GM21360 (cell line): ENCODE measurements around the gene PCK2.

Experiments
- ATAC-seq: cut with Tn5 transposase; IDR thresholded peaks from one replicate; pipeline ENCODE4 v1.9.1; 2021; ENCODE audit warnings: mild to moderate bottlenecking, moderate library complexity; ENCODE audit not compliant: unreplicated experiment

PCK2 gene

DNA sequence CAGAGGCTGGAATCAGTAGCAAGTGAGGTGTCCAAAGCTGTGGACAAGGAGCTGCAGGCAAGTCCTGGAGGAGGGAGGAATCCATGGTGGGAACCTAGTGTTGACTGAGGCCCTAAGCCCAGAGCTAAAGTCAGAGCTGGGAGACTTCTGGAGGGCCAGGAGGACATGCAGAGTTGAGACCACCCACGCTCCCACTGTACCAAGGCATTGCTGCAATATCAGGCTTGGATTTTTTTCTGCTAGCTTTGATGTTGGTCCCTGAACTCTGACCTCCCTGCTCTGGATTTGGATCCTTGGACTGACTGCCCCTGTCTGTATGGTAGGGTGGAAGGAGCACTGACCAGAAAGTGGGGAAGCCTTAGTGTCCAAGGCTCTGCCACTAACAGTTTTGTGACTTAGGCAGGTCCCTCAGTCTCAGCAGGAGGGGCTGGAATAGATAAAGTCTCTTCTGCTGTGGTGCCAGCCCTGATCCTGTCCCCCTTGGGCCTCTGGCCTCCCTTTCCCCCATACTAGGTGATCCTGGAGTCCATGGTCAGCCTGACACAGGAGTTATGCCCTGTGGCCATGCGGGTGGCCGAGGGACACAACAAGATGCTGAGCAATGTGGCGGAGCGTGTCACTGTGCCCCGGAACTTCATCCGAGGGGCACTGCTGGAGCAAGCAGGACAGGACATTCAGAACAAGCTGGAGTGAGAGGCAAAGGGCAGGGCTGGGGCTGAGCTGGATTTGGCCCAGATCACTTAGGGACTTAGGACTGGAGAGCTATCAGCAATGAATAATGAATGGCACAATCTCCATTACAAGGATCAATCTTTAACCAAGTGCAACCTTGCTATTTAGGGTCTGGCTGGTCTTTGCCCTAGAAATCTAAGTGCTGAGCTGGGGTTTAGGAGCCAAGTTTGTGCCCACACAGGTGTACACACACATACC is 32.9 kb upstream of the PCK2 start:
- ATAC-seq = no peak

- no peak for ATAC-seq
Measured at GRCh38 chr14:24062216-24062980, 31.7 kb upstream of the PCK2 start.

GRCh38 chr14:24063263-24063836 is 30.8 kb upstream of the PCK2 start:
- ATAC-seq = no peak

DNA sequence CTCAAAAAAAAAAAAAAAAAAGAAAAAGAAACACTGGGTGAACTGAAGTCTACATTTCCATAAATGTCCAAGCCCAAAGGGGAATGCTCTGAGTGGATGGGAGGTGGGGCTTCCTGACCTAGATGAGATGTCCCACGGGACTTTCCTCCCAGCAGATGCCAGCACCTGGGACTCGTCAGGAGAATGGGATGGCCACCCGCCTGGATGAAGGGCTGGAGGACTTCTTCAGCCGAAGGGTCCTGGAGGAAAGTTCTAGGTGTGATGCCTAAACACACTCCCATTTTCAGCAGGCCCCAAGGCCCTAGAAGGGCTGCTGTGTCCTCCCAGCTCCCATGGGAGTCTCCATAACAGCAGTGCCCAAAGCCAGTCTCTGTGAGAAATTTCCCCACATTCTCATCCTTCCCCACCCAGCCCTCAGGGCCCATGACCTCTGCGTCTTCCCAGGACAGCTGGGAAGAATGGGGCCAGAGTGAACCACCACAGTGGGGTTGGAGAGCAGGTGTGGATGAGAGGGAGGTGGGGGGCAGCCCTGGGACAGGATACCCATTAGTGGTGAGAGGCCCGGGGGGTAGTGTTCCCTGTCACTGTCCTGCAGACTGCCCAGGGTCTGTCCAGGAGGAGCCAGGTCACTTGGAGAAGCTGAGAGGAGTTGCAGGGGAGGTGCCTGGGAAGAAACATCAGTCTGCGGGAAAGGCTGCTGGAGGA is 29.9 kb upstream of the PCK2 start:
- no peak for ATAC-seq

DNA sequence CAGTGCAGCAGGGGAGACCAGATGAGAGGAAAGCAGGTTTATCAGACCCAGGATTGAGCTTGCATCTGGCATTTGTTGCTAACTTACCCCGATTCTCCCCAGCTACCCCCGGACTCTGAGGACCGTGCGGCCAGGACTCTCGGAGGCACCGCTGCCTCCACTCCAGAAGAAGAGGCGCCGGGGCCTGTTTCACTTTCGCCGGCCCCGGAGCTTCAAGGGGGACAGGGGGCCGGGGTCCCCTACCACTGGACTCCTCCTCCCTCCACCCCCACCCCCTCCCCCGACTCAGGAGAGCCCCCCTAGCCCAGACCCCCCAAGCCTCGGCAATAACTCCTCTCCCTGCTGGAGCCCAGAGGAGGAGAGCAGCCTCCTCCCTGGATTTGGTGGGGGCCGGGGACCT is 29.3 kb upstream of the PCK2 start:
- ATAC-seq = no peak

GRCh38 chr14:24065408-24065807 is 28.7 kb upstream of the PCK2 start:
- no peak for ATAC-seq

- no peak for ATAC-seq
Measured at GRCh38 chr14:24066496-24067132, 27.5 kb upstream of the PCK2 start.

GRCh38 chr14:24067133-24068082 is 26.7 kb upstream of the PCK2 start:
- no peak for ATAC-seq

- no peak for ATAC-seq
Measured at GRCh38 chr14:24068711-24069410, 25.2 kb upstream of the PCK2 start.

GRCh38 chr14:24069411-24069735 is 24.7 kb upstream of the PCK2 start:
- ATAC-seq = no peak

DNA sequence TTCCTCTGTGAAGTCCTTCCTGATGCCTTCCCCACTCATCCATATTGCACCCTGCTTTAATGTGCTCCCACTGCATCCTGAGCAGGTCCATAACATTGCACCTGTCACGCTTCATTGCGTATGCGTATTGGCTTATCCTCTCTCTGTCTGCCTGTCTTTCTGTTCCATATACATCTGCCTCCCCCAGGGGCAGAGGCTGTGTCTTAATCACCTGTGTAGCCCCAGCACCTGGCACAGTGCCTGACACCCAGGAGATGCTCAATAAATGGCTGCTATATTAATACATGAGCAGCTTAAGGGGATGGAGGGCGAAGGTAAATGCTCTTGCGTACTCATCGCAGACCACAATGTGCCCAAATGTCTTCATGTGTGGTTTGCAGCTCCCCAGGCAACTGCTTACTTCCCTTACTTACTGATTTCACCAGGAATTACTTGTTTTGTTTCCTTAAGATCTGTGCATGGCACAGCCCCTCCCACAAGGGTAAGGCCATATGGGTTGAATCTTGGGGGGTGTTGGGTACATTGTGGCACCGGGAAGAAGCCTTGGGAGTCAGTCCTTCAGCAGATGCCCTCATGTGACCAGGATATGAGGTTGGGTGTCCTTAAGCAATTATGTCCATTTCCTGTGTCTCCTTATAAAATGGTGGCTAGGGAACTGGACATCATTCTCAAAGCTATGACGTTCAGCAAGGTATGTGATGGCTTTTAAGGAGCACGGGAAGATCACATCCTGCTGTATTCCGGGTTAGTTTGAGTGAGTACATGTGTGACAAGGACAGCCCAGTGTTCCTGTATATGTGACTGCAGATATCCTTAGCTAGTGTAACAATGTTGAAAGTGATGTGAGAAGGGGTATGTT is 23.6 kb upstream of the PCK2 start:
- no peak for ATAC-seq

GRCh38 chr14:24071144-24071697 is 22.9 kb upstream of the PCK2 start, which contains the start of gene CPNE6:
Gene CPNE6, plus strand, starts transcription at chr14:24071562. Its CDS starts 1,375 bp downstream, at chr14:24072937.
- no peak for ATAC-seq

- no peak for ATAC-seq
Measured at GRCh38 chr14:24071836-24072430, 22.2 kb upstream of the PCK2 start.

- no peak for ATAC-seq
Measured at GRCh38 chr14:24072436-24072835, 21.7 kb upstream of the PCK2 start.

DNA sequence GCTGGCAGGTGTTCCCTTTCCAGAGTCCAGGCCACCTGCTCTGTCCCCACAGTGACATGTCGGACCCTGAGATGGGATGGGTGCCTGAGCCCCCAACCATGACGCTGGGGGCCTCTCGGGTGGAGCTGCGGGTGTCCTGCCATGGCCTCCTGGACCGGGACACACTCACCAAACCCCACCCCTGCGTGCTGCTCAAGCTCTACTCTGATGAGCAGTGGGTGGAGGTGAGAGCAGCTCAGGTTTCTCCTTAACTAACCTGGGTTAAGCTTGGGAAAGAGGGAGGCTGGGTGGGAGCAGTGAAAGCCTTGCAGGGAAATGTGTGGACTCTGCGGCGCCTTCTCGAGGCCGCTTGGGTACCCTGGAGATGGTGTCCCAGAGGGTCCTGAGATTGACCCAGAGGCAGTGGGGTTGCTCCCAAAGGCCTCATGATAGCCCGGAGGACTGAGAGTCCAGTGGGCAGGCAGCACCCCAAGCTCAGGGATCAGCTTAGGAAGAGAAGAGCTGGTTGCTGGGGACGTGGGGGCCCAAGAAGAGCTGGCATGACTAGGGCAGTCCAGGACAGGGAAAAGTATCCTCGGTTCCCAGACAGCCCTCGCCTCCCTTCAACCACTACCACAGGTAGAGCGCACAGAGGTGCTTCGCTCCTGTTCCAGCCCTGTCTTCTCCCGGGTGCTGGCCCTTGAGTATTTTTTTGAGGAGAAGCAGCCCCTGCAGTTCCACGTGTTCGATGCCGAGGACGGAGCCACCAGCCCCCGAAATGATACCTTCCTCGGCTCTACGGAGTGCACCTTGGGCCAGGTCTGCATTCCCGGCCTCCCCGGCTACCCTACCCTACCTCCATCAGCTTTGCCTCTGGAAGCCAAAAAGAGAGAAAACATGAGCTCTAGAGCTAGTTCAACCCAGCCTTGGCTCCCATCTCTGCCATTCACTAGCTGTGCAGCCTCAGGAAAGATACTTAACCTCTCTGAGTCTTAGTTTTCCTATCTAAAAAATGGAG is 20.9 kb upstream of the PCK2 start:
- ATAC-seq = no peak
